Parathyroid adenoma (tissue), 2 donors: Measurements from ENCODE around the gene CPSF7.
A peak's percentile ranks its signal among the peaks of the same experiment; 100 is the strongest.

Experiments
- H2AFZ ChIP-seq: fragments of 300-600 bp; sonication (generic); one replicate; pipeline ENCODE4 v1.7.0; 2017; ENCODE audit warnings: antibody characterized with exemption, mild to moderate bottlenecking
- H3K27ac ChIP-seq: fragments of 300-600 bp; sonication (generic); one replicate; pipeline ENCODE4 v1.7.0; 2017
- H3K27me3 ChIP-seq: fragments of 300-600 bp; sonication (generic); one replicate; pipeline ENCODE4 v1.7.0; 2017; ENCODE audit warnings: low read length; ENCODE audit not compliant: control insufficient read depth, insufficient read depth
- H3K36me3 ChIP-seq: fragments of 300-600 bp; sonication (generic); one replicate; pipeline ENCODE4 v1.7.0; 2017; ENCODE audit warnings: low read length; ENCODE audit not compliant: control insufficient read depth, insufficient read depth
- H3K4me1 ChIP-seq: fragments of 300-600 bp; sonication (generic); one replicate; pipeline ENCODE4 v1.7.0; 2017; ENCODE audit warnings: control low read depth
- H3K4me2 ChIP-seq: fragments of 300-600 bp; sonication (generic); one replicate; pipeline ENCODE4 v1.7.0; 2017; ENCODE audit warnings: low read length
- H3K4me3 ChIP-seq: fragments of 300-600 bp; sonication (generic); one replicate; pipeline ENCODE4 v1.7.0; 2017; ENCODE audit warnings: low read depth, low read length
- H3K79me2 ChIP-seq: fragments of 300-600 bp; sonication (generic); one replicate; pipeline ENCODE4 v1.7.0; 2017; ENCODE audit warnings: control low read depth
- H3K9ac ChIP-seq: fragments of 300-600 bp; sonication (generic); one replicate; pipeline ENCODE4 v1.7.0; 2017; ENCODE audit warnings: mild to moderate bottlenecking
- H3K9me3 ChIP-seq: fragments of 300-600 bp; sonication (generic); one replicate; pipeline ENCODE4 v1.7.0; 2017; ENCODE audit warnings: low read length; ENCODE audit not compliant: control insufficient read depth
- CTCF ChIP-seq: fragments of 300-600 bp; sonication (generic); IDR thresholded peaks from one replicate; pipeline ENCODE4 v1.7.0; 2017; ENCODE audit warnings: antibody characterized with exemption, mild to moderate bottlenecking
- donor health status: primary hyperparathyroidism.

CPSF7 gene

GRCh38 chr11:61475433-61475832 lies 45.7 kb upstream of the CPSF7 start:
- no peak overlapping the region for H2AFZ ChIP-seq
- no peaks in the 10 kb centered on the region for H3K27me3 ChIP-seq
- no peak overlapping the region for H3K4me3 ChIP-seq
- no peaks in the 10 kb centered on the region for H3K9me3 ChIP-seq
- no peak overlapping the region for H3K27ac ChIP-seq
- no peak overlapping the region for H3K4me2 ChIP-seq
- H3K36me3 ChIP-seq, result no peaks in the 10 kb centered on the region
- H3K9ac ChIP-seq, result no peak overlapping the region
- no peak for TF ChIP-seq CTCF
- H3K79me2 ChIP-seq, result no peaks in the 10 kb centered on the region
- no peaks in the 10 kb centered on the region for H3K4me1 ChIP-seq

GRCh38 chr11:61474013-61474643 lies 44.4 kb upstream of the CPSF7 start:
- H3K27me3 ChIP-seq, result no peaks in the 10 kb centered on the region
- H3K9ac ChIP-seq, result no peak overlapping the region
- H2AFZ ChIP-seq, result no peak overlapping the region
- H3K4me1 ChIP-seq, result no peaks in the 10 kb centered on the region
- no peak overlapping the region for H3K4me3 ChIP-seq
- H3K4me2 ChIP-seq, result no peak overlapping the region
- H3K27ac ChIP-seq, result no peak overlapping the region
- H3K79me2 ChIP-seq, result no peaks in the 10 kb centered on the region
- TF ChIP-seq CTCF, result no peak
- H3K36me3 ChIP-seq, result no peaks in the 10 kb centered on the region
- H3K9me3 ChIP-seq, result no peaks in the 10 kb centered on the region

- Histone ChIP-seq H2AFZ (no peak overlapping the region), H3K79me2 (no peaks in the 10 kb centered on the region), H3K4me2 (no peak overlapping the region), H3K9ac (no peak overlapping the region), H3K27me3 (no peaks in the 10 kb centered on the region), H3K27ac (no peak overlapping the region), H3K4me3 (no peak overlapping the region), H3K36me3 (no peaks in the 10 kb centered on the region), H3K4me1 (no peaks in the 10 kb centered on the region), H3K9me3 (no peaks in the 10 kb centered on the region)
- no peak for TF ChIP-seq CTCF
Observed at GRCh38 chr11:61473370-61474012, 43.7 kb upstream of the CPSF7 start.

- no peak overlapping the region for H2AFZ ChIP-seq
- no peak overlapping the region for H3K4me2 ChIP-seq
- no peaks in the 10 kb centered on the region for H3K36me3 ChIP-seq
- H3K27me3 ChIP-seq, result no peaks in the 10 kb centered on the region
- no peak overlapping the region for H3K9ac ChIP-seq
- H3K27ac ChIP-seq, result peak overlapping the region; percentile 60
- H3K4me3 ChIP-seq, result no peak overlapping the region
- H3K4me1 ChIP-seq, result no peaks in the 10 kb centered on the region
- no peak for TF ChIP-seq CTCF
- H3K79me2 ChIP-seq, result no peaks in the 10 kb centered on the region
- no peaks in the 10 kb centered on the region for H3K9me3 ChIP-seq
Observed at GRCh38 chr11:61472868-61473267, 43.1 kb upstream of the CPSF7 start.

- Histone ChIP-seq H3K27ac (peak overlapping the region; percentile 60), H2AFZ (no peak overlapping the region), H3K36me3 (no peaks in the 10 kb centered on the region), H3K4me2 (no peak overlapping the region), H3K4me1 (no peaks in the 10 kb centered on the region), H3K4me3 (no peak overlapping the region), H3K27me3 (no peaks in the 10 kb centered on the region), H3K9ac (no peak overlapping the region), H3K79me2 (no peaks in the 10 kb centered on the region), H3K9me3 (no peaks in the 10 kb centered on the region)
- no peak for TF ChIP-seq CTCF
Observed at GRCh38 chr11:61472282-61472681, 42.5 kb upstream of the CPSF7 start.
